Peyer's patch (tissue), 4 donors: ENCODE results near the gene PFN1. TPM values are rescaled to one million over a fixed set of nuclear protein-coding genes. Genes with fewer than 3 reads are reported as not detected.

Experiments
- DNase-seq, 3 donors: peaks; one replicate each; pipeline ENCODE4 v3.0.0-alpha.2; 2017 to 2019
- H3K27ac ChIP-seq, 4 donors: fragments of 200-600 bp; sonication (generic); one replicate each; pipeline ENCODE4 v1.5.1; 2016 to 2019
- H3K27me3 ChIP-seq, 2 donors: fragments of 200-600 bp; sonication (generic); one replicate each; pipeline ENCODE4 v1.5.1; 2019
- H3K36me3 ChIP-seq, 3 donors: fragments of 200-600 bp; sonication (generic); one replicate each; pipeline ENCODE4 v1.5.1; 2016 to 2019
- H3K4me1 ChIP-seq, 4 donors: fragments of 200-600 bp; sonication (generic); one replicate each; pipeline ENCODE4 v1.5.1; 2016 to 2019
- H3K4me3 ChIP-seq, 4 donors: fragments of 200-600 bp; sonication (generic); 1 replicate in 3 of 4; 2 replicates in 1 of 4; pipeline ENCODE4 v1.5.1; 2016 to 2019; ENCODE audit warnings: mild to moderate bottlenecking in 1 of 4
- H3K9me3 ChIP-seq, 4 donors: fragments of 200-600 bp; sonication (generic); one replicate each; pipeline ENCODE4 v1.5.1; 2016 to 2019; ENCODE audit warnings: mild to moderate bottlenecking in 1 of 4
- CTCF ChIP-seq, 6 experiments: fragments of 450-650 bp in 4 of 6; fragments of 200-600 bp in 2 of 6; sonication (generic) in 1 of 6; IDR thresholded peaks; one replicate each; pipeline ENCODE4 v1.5.1; 2017 to 2019; ENCODE audit warnings: antibody characterized with exemption in 6 of 6, mild to moderate bottlenecking in 3 of 6, moderate library complexity in 1 of 6
- POLR2A ChIP-seq, 2 donors: fragments of 450-650 bp; IDR thresholded peaks; one replicate each; pipeline ENCODE4 v1.5.1; 2017; ENCODE audit warnings: antibody characterized with exemption in 2 of 2, mild to moderate bottlenecking in 2 of 2, moderate library complexity in 2 of 2
- small RNA-seq, 2 donors: library from RNA; depleted of rRNA; stranded (forward); fragments of <200 nt; gene quantifications; one replicate each; pipeline ENCODE3, GENCODE V24; 2016
- total RNA-seq, 4 donors: library from RNA; depleted of rRNA; stranded (reverse); fragments of >200 nt; gene quantifications; one replicate each; pipeline ENCODE4 v1.1.0, GENCODE V29; 2016

Gene PFN1
- total RNA-seq, 4 donors from 2014 or later, result 530 to 1,064 (median 855) TPM

GRCh38 chr17:4896332-4897197 is 51.8 kb downstream of the PFN1 start:
- Histone ChIP-seq H3K4me1 (peaks cover 0 to 24% (median 10%) of the 10 kb centered on the region in 4 donors), H3K27me3 (no peaks in the 10 kb centered on the region), H3K36me3 (peaks cover 0 to 59% (median 0%) of the 10 kb centered on the region in 3 donors), H3K4me3 (no peak overlapping the region), H3K9me3 (no peaks in the 10 kb centered on the region), H3K27ac (no peak overlapping the region)
- no peak for DNase-seq
- TF ChIP-seq CTCF (IDR thresholded peaks at IDR 0.05), result no peak
- no peak for TF ChIP-seq POLR2A (IDR thresholded peaks at IDR 0.05)

- H3K27me3 ChIP-seq, result no peaks in the 10 kb centered on the region
- H3K9me3 ChIP-seq, result no peaks in the 10 kb centered on the region
- no peak overlapping the region for H3K27ac ChIP-seq
- TF ChIP-seq POLR2A (IDR thresholded peaks at IDR 0.05), result no peak
- TF ChIP-seq CTCF (IDR thresholded peaks at IDR 0.05), result no peak
- H3K36me3 ChIP-seq, result peaks cover 0 to 67% (median 0%) of the 10 kb centered on the region in 3 donors
- no peak for DNase-seq
- H3K4me3 ChIP-seq, result no peak overlapping the region
- peaks cover 0 to 20% (median 8%) of the 10 kb centered on the region in 4 donors for H3K4me1 ChIP-seq
Observed at GRCh38 chr17:4895657-4896331, 52.5 kb downstream of the PFN1 start.

Small RNA genes within 50 kb of the gene (small RNA-seq; reads per million reads assigned to genes)
- gene MIR6864, result 0 reads per million in 2 donors
- 0 reads per million in 2 donors for gene MIR6865

Other genes starting within 250 kb of the PFN1 start
- gene PELP1, start 244.4 kb downstream of the PFN1 start, total RNA-seq, result 10 to 100 TPM; 21.2 to 34.9 (median 31.4) TPM
- gene ARRB2, start 237.9 kb downstream of the PFN1 start, total RNA-seq, result 100 to 1,000 TPM in 1 of 4 donors, 10 to 100 TPM in 3; 59.2 to 163 (median 73.8) TPM
- gene MED11, start 217.1 kb downstream of the PFN1 start, total RNA-seq, result 10 to 100 TPM; 32.1 to 44.6 (median 41.8) TPM
- 1 to 10 TPM in 3 of 4 donors, not detected in 1; 2.1 to 5.6 (median 4.0) TPM for gene ZMYND15, start 208.7 kb downstream of the PFN1 start, total RNA-seq
- 10 to 100 TPM; 24.8 to 33.1 (median 28.0) TPM for gene CXCL16, start 208.6 kb downstream of the PFN1 start, total RNA-seq
- 100 to 1,000 TPM in 2 of 4 donors, 10 to 100 TPM in 1, not detected in 1; 75.3 to 171 (median 163) TPM for gene TM4SF5, start 176.6 kb downstream of the PFN1 start, total RNA-seq
- gene VMO1, start 162.2 kb downstream of the PFN1 start, total RNA-seq, result 1 to 10 TPM in 1 of 4 donors, not detected in 3; 3.8 TPM
- 10 to 100 TPM in 2 of 4 donors, 1 to 10 TPM in 1, not detected in 1; 5.4 to 28.2 (median 23.6) TPM for gene GLTPD2, start 159.6 kb downstream of the PFN1 start, total RNA-seq
- gene PSMB6, start 152.4 kb downstream of the PFN1 start, total RNA-seq, result 100 to 1,000 TPM in 2 of 4 donors, 10 to 100 TPM in 2; 51.4 to 155 (median 107) TPM
- gene PLD2, start 141.4 kb downstream of the PFN1 start, total RNA-seq, result 10 to 100 TPM; 14.4 to 33.8 (median 26.6) TPM
- gene MINK1, start 115.2 kb downstream of the PFN1 start, total RNA-seq, result 100 to 1,000 TPM; 111 to 278 (median 223) TPM
- gene C17orf107, start 49.0 kb downstream of the PFN1 start, total RNA-seq, result 1 to 10 TPM in 2 of 4 donors, under 1 TPM in 2; 0.66 to 5.0 (median 1.5) TPM
- not detected for gene CHRNE, start 45.4 kb downstream of the PFN1 start, total RNA-seq
- not detected for gene GP1BA, start 16.3 kb downstream of the PFN1 start, total RNA-seq
- 10 to 100 TPM; 30.5 to 84.1 (median 60.4) TPM for gene SLC25A11, start 8.5 kb downstream of the PFN1 start, total RNA-seq
- 10 to 100 TPM; 57.8 to 92.1 (median 78.9) TPM for gene RNF167, start 8.3 kb downstream of the PFN1 start, total RNA-seq
- 10 to 100 TPM in 3 of 4 donors, 1 to 10 TPM in 1; 7.4 to 27.7 (median 20.6) TPM for gene ENO3, start 2.6 kb upstream of the PFN1 start, total RNA-seq
- 10 to 100 TPM; 34.2 to 85.0 (median 48.9) TPM for gene SPAG7, start 19.3 kb upstream of the PFN1 start, total RNA-seq
- 100 to 1,000 TPM in 1 of 4 donors, 10 to 100 TPM in 3; 42.4 to 124 (median 88.7) TPM for gene CAMTA2, start 39.1 kb upstream of the PFN1 start, total RNA-seq
- 1 to 10 TPM in 1 of 4 donors, not detected in 3; 2.4 TPM for gene INCA1, start 49.0 kb upstream of the PFN1 start, total RNA-seq
- 100 to 1,000 TPM in 3 of 4 donors, 10 to 100 TPM in 1; 91.4 to 141 (median 116) TPM for gene KIF1C, start 49.4 kb upstream of the PFN1 start, total RNA-seq
- gene SLC52A1, start 86.9 kb upstream of the PFN1 start, total RNA-seq, result 10 to 100 TPM in 3 of 4 donors, not detected in 1; 12.9 to 50.8 (median 45.3) TPM
- gene ZFP3, start 129.9 kb upstream of the PFN1 start, total RNA-seq, result 10 to 100 TPM in 2 of 4 donors, 1 to 10 TPM in 2; 7.4 to 13.7 (median 11.0) TPM
- gene ZNF232, start 163.3 kb upstream of the PFN1 start, total RNA-seq, result 10 to 100 TPM in 1 of 4 donors, 1 to 10 TPM in 3; 5.3 to 10.9 (median 7.0) TPM
- gene USP6, start 167.5 kb upstream of the PFN1 start, total RNA-seq, result under 1 TPM in 2 of 4 donors, not detected in 2; under 0.01 to 0.18 TPM
- gene ZNF594, start 243.3 kb upstream of the PFN1 start, total RNA-seq, result 10 to 100 TPM; 10.2 to 23.9 (median 18.5) TPM